HL-60 (cell line): Measurements from ENCODE around the gene GPR161.

ENCODE experiments used
- SPI1 ChIP-seq: IDR thresholded peaks from 2 replicates; pipeline ENCODE4 v1.6.1; 2012; ENCODE audit warnings: low read depth, mild to moderate bottlenecking, borderline replicate concordance
- TF ChIP-seq, protein P1 (sequence below): IDR thresholded peaks from one replicate; pipeline ENCODE4 v1.5.1; 2011; ENCODE audit warnings: low read length, control low read depth, inconsistent platforms; ENCODE audit not compliant: insufficient read depth

DNA sequence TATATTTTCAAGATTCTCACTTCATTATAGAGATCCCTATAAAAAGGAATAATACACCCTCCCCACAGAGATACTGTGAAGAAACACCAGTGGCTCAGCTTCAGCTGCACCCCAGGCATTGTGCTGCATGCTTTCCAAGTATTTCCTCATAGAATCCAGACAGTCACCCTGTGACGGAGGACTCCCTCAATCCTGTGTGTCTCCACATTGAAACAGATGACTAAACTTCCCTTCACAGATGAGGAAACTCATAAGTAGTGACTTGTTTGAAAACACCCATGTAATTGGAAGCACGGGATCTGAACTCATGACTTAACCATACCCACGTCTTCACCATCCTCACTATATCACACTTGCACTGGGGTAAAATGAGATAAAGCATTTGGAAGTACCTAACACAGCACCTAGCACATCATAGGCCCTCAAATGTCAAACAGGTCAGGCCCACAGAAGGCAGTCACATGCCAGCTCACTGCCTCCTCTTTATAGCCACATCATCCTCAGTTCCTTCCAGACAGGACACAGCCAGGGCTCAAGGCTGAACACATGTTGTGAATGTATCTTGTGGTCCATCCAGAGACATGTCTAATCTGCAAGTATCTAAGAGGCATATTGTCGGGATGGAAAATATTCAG lies 55.2 kb downstream of the GPR161 start:
- TF ChIP-seq, protein P1, sequence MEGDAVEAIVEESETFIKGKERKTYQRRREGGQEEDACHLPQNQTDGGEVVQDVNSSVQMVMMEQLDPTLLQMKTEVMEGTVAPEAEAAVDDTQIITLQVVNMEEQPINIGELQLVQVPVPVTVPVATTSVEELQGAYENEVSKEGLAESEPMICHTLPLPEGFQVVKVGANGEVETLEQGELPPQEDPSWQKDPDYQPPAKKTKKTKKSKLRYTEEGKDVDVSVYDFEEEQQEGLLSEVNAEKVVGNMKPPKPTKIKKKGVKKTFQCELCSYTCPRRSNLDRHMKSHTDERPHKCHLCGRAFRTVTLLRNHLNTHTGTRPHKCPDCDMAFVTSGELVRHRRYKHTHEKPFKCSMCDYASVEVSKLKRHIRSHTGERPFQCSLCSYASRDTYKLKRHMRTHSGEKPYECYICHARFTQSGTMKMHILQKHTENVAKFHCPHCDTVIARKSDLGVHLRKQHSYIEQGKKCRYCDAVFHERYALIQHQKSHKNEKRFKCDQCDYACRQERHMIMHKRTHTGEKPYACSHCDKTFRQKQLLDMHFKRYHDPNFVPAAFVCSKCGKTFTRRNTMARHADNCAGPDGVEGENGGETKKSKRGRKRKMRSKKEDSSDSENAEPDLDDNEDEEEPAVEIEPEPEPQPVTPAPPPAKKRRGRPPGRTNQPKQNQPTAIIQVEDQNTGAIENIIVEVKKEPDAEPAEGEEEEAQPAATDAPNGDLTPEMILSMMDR, result no peak
- no peak for TF ChIP-seq SPI1
